ENCODE measurements around the gene RBM47.

DNA sequence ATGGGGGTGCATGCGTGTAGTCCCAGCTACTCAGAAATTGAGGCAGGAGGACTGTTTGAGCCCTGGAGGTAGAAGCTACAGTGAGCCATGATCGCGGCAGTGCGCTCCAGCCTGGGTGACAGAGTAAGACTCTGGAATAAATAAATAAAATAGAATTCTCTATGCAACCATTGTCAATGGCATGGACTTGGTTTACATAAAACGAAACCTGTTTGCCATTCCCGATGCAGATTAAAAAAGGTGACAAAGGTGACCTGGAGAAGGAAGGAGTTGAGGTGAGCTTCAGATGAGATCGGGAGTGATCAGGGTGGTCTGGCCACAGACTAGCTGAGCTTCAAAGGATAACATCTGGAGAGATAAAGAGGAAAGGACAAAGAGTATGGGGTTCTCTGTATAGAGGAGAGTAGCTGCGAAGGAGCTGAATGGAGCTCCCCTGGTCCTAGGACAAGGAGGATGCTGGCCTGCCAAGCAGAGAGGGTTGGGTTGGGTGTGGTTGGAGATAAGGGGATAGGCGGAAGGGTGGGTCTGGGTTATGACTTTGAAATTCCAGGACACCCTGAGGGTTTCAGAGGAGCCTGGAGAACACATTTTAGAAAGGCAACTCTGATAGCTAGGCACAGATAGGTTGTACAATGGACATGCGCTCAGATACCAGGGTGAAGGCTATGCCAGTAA lies 98.6 kb downstream of the RBM47 start:
- TF ChIP-seq CTCF (IDR thresholded peaks at IDR 0.05) (no peak), POLR2A (IDR thresholded peaks at IDR 0.05) (no peak)
